GM20000 (cell line): ENCODE results near the gene TRPM5.

Experiments used
- DNase-seq: peaks from one replicate; pipeline ENCODE4 v3.0.0; 2012; ENCODE audit warnings: low spot score
- TF ChIP-seq, protein P1 (sequence below): IDR thresholded peaks from 2 replicates; pipeline ENCODE4 v1.5.1; 2012; ENCODE audit warnings: mild to moderate bottlenecking, control low read depth; ENCODE audit errors: extremely low read depth, missing control alignments

TRPM5 gene

DNA sequence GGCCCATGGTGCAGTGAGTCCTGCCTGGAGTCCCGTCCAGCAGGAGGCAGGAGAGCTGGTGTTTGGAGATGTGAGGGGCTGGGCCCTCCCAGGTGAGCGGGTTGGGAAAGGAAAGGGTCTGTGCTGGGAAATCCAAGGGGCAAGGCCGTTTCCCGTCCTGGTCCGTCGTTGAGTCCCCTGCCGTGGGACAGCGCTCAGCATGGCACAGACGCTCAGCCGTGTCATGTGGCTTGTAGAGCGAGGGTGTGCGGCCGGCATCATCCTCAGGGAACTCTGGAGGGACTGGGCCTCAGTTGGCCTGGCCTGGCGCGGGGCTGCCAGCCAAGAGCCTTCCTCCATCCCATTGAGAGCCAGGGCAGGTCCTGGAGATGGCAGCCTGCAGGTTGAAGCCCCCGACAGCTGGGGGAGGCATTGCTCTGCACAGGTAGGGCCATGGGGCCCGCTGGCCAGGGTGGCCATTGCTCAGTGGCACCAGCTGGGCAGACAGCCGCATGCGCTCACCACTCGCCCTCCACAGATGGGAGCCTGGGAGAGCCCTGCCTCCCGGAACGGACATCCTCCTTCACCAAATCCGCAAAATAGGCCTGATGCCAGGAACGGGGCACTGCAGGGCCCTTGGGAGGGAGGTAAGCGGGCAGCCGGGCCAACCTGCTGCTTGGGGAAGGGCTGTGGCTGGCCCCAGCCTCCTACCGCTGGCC, 29.2 kb upstream of the TRPM5 start:
- no peak for DNase-seq

DNA sequence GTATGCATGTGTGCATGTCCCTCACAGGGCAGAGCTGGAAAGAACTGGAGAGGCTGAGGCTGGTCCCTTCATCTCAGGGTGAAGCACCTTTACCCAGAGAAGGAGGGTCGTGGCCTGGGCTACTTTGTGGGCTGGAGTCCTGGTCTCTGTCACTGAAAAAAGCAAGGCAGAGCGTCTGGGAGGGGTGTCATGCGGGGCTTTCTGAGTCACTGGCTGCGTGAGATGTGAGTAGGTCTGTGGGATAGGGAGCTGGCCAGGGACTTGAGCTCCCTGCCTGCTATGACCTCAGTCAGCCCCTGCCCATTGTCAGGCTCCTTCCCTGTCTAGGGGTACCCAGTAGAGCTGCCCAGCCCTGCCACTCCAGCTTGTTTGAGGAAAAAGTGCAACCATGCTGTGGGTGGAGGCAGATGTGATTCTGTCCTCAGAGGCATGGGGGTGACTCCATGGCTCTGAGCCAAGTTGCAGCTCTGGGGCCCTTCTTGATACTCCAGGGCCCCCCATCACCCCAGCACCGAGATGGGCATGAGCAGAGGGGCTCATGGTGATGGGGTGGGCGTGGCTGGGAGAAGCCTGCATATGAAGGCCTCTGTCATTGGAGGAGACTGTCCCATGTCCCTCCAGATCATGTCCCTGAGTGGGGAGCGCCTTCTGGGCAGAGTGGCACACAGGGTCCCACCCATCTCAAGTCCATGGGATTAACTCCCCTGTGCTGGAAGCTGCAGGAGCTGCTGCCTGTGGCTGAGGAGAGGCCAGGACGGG, 28.3 kb upstream of the TRPM5 start:
- TF ChIP-seq, protein P1, sequence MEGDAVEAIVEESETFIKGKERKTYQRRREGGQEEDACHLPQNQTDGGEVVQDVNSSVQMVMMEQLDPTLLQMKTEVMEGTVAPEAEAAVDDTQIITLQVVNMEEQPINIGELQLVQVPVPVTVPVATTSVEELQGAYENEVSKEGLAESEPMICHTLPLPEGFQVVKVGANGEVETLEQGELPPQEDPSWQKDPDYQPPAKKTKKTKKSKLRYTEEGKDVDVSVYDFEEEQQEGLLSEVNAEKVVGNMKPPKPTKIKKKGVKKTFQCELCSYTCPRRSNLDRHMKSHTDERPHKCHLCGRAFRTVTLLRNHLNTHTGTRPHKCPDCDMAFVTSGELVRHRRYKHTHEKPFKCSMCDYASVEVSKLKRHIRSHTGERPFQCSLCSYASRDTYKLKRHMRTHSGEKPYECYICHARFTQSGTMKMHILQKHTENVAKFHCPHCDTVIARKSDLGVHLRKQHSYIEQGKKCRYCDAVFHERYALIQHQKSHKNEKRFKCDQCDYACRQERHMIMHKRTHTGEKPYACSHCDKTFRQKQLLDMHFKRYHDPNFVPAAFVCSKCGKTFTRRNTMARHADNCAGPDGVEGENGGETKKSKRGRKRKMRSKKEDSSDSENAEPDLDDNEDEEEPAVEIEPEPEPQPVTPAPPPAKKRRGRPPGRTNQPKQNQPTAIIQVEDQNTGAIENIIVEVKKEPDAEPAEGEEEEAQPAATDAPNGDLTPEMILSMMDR = no peak
- no peak for DNase-seq

More for the DNA sequence above, 29.2 kb upstream of the TRPM5 start:
- TF ChIP-seq, protein P1 = no peak

DNA sequence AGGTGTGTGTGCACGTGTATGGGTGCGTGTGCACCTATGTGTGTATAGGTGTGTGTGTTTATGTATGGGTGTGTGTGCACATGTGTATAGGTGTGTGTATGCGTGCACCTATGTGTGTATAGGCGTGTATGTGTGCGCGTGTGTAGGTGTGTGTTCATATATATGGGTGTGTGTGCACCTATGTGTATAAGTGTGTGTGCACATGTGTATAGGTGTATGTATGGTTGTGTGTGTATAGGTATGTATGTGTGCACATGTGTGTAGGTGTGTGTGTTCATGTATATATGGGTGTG, 27.4 kb upstream of the TRPM5 start:
- TF ChIP-seq, protein P1 = no peak
- no peak for DNase-seq

DNA sequence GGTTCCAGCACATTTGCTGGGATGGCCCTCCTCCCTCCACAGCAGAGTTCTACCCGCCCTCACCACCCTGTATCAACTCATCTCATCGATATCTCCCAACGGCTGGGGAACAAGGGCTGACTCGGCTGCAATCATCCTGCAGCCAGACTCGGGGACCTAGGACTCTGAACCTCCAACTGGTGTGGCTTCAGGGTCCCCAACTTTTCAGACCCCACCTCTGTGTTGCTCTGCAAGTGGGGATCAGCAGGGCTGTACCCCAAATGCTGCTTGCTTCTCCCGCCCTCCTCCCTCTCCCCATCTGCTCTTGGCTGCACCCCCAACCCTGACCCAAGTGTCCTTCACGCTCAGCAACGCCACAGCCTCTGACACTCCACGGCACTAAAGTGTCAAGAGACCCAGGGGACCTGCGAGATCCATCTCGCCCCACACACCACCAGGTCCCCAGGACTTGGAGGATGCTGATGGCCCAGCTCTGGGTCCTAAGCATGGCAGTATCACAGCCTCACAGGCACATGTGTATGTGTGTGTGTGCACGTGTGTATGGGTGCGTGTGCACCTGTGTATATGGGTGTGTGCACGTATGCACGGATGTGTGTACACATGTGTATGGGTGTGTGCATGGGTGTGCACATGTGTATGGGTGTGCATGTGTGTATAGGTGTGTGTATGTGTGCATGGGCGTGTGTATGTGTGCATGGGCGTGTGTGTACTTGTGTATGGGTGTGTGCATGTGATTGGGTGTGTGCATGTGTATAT, 26.9 kb upstream of the TRPM5 start:
- TF ChIP-seq, protein P1 = no peak
- no peak for DNase-seq

DNA sequence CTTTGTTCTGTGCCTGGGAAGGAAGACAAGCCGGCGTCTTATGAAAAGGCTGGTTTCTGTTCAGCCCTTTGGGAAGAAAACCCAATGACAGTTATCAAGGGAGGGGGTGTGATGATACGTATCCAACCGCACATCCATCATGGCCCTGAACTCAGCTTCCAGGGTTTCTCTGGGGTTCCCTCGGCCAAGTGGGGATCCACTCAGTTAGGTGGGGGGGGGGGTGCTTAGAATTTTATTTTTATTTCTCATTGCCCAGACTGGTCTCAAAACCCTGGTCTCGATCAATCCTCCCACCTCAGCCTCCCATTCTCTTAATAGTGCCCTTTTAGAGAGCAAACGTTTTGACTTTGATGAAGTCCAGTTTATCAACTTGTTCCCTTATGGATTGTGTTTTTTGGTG, 26.2 kb upstream of the TRPM5 start:
- TF ChIP-seq, protein P1 = no peak
- DNase-seq = no peak

DNA sequence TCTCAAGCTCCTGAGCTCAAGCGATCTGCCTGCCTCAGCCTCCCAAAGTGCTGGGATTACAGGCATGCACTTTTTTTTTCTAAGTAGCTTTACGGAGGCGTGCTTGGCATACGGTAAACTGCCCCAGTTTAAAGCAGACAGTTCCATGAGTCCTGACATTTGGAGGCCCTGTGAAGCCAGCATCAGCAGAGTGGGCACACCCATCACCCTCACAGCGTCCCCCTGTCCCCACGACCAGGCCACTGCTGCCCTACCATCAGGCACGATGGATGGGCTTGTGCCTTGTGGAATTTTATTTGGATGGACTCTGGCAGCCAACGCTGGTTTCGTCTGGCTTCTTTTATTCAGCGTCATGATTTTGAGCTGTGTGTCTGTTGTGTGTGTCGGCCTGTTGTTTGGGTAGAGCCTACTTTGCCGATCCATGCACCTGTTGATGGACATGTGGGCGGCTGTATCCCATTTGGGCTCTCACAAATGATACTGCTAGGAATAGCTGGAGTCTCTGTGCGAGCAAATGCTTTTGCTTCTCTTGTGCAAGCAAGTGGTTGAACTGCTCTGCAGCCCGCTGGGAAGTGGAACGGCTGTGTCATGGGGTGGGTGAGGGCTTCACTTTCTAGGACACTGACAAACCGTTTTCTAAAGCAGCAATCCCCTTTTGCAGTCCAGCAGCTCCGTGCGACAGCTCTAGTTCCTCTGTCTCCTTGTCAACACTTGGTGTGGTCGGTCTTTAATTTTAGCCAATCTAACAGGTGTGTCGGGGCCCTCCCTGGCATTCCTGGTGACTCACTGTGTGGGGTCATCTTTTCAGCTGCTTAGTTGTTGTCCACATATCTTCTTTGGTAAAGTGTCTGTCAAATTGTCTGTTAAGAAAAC, 24.3 kb upstream of the TRPM5 start:
- TF ChIP-seq, protein P1 = no peak
- no peak for DNase-seq
